Natural killer cell treated with Interleukin-12 subunit alpha and Interleukin-12 subunit beta and Interleukin-15 and Interleukin-18, amount 100 ng/mL, for 72 hours (primary cell): ENCODE measurements around the gene SH3D19. TPM values are rescaled to one million over a fixed set of nuclear protein-coding genes. Genes with fewer than 3 reads are reported as not detected.

ENCODE experiments used
- ATAC-seq, 2 donors: fragments of 150-1000 bp; cut with Tn5 transposase in 1 of 2; sonication (Bioruptor Pico), chemical (Tn5 transposase) in 1 of 2; 2 replicates each; pipeline ENCODE4 v1.10.0; 2021
- DNase-seq: peaks from one replicate; pipeline ENCODE4 v3.0.0; 2022; ENCODE audit warnings: low spot score
- H3K27ac Mint-ChIP-seq, 2 donors: 1 replicate in 1 of 2; 2 replicates in 1 of 2; pipeline ENCODE4 v1.8.0; 2022; ENCODE audit warnings: mixed read lengths in 2 of 2, mild to moderate bottlenecking in 1 of 2, moderate library complexity in 1 of 2
- H3K27me3 Mint-ChIP-seq, 2 donors: 1 replicate in 1 of 2; 2 replicates in 1 of 2; pipeline ENCODE4 v1.8.0; 2022; ENCODE audit warnings: mixed read lengths in 2 of 2
- H3K36me3 Mint-ChIP-seq: one replicate; pipeline ENCODE4 v1.8.0; 2022; ENCODE audit warnings: mixed read lengths
- H3K4me1 Mint-ChIP-seq, 2 donors: 1 replicate in 1 of 2; 2 replicates in 1 of 2; pipeline ENCODE4 v1.8.0; 2022; ENCODE audit warnings: low read depth in 2 of 2, mixed read lengths in 2 of 2, mild to moderate bottlenecking in 1 of 2
- H3K4me3 Mint-ChIP-seq: one replicate; pipeline ENCODE4 v1.8.0; 2022; ENCODE audit warnings: mixed read lengths
- H3K9me3 Mint-ChIP-seq: 2 replicates; pipeline ENCODE4 v1.8.0; 2022; ENCODE audit warnings: mixed read lengths
- total RNA-seq, 2 donors: library from RNA; stranded (reverse); gene quantifications; one replicate each; pipeline ENCODE4 v1.2.3, GENCODE V29; 2022

Gene SH3D19
- total RNA-seq, 2 donors from 2014 or later = not detected

DNA sequence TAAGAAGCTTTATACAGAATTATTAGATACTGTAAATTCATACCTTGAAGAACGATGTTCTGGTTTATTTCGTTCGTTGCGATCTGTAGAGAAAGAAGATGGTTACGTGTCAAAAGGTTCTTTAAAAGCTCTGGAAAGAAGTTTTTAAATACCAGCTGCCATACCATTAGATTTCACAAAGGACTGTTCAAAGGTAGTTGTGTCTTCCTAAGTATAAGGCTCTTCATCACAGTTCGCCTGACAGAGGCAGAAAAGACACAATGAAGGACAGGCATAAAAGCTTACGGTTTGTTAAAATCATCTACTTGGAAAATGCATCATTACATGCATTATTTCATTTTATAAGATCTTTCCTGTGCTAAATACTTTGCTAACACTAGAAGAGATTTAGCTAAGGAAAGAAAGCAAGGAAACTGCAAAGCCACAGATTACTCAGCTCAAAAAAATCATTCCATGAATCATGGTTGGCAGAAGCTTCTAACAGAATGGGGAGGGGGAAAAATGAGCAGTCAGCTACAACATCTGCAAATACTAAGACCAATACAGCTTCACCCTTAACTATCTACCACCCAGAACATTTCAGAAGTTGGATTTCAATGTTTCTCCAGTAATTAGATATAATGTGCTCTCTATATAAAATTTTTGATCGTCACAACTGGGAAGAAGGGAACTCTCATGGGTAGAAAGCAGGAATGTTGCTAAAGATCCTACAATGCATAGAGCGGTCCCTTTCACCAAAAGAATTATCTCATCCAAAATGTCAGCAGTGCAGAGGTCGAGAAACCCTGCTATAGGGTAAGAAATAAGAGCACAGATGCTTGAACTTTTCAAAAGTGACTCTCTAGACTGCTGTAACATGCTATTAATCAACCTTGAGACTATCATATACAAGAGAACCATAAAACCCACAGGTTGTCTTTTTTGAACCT is 99.1 kb downstream of the SH3D19 start:
- H3K27me3 Mint-ChIP-seq = peaks cover 10 to 20% of the 10 kb centered on the region in 2 donors

DNA sequence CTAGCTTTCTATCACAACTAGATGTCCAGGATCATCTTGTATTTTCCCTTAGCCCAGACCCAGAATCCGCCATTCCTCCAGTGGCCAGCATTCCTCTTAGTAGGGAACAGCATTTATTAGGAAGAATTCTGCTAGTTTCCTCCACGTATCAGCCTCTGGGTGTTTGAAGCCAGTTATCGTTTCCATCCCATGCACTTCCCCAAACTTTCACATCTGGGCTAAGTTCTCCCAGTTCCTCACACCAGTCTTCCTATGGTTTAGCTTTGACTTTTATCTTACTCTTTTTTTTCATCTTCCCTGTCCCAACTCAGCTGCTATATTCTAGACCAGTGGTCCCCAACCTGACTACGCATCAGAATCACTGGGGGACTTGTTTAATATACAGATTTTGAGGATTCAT is 101.9 kb downstream of the SH3D19 start:
- Mint-ChIP-seq H3K27me3 (peaks cover 7 to 25% of the 10 kb centered on the region in 2 donors), H3K27ac (no peak overlapping the region), H3K36me3 (no peaks in the 10 kb centered on the region), H3K4me3 (no peak overlapping the region), H3K9me3 (no peaks in the 10 kb centered on the region), H3K4me1 (no peaks in the 10 kb centered on the region)
- DNase-seq (no peak), ATAC-seq (no peak)

More for the DNA sequence above, 99.1 kb downstream of the SH3D19 start:
- H3K27ac Mint-ChIP-seq = no peak overlapping the region
- H3K4me1 Mint-ChIP-seq = no peaks in the 10 kb centered on the region
- ATAC-seq (no peak), DNase-seq (no peak)
- no peaks in the 10 kb centered on the region for H3K36me3 Mint-ChIP-seq
- H3K9me3 Mint-ChIP-seq = no peaks in the 10 kb centered on the region
- no peak overlapping the region for H3K4me3 Mint-ChIP-seq

DNA sequence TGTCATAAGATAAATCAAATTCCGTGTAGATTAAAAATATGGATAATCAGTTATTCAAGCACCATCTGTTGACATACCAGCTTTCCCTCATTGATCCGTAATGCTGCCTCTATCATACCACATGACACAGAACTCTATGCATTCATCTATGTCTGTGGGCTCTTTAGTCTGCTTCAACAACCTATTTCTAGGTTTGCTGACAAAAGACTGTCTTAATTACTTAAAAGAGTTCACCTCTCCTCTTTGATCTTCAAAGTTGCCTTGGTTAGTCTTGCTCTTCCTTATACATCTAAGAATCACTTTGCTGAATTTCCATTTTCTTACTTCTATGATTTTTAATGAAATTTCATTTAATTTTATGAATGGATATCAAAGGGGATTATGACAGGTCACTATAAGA is 105.5 kb downstream of the SH3D19 start:
- ATAC-seq = no peak
- H3K9me3 Mint-ChIP-seq = no peaks in the 10 kb centered on the region
- DNase-seq = no peak
- no peaks in the 10 kb centered on the region for H3K4me1 Mint-ChIP-seq
- no peak overlapping the region for H3K27ac Mint-ChIP-seq
- no peak overlapping the region for H3K4me3 Mint-ChIP-seq
- H3K27me3 Mint-ChIP-seq = peaks cover 7 to 25% of the 10 kb centered on the region in 2 donors
- no peaks in the 10 kb centered on the region for H3K36me3 Mint-ChIP-seq

DNA sequence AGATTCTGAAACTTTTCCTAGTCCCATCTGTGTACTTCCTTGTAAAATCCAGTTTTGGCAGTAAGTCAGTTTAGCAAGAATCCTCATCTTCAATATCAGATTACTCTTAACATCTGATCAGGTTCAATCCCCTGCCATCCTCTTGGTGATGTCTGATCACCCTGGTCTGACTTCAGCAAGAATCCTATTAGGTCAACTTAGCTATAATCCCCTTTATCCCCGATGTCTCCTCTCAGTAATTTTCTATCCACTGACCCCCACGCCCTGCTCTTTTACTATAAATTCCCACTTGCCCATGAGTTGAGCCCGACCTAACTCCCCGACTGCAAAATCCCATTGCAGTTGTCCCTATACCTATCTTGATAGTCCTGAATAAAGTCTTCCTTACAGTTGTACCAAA is 106.3 kb downstream of the SH3D19 start:
- no peaks in the 10 kb centered on the region for H3K9me3 Mint-ChIP-seq
- H3K4me1 Mint-ChIP-seq = no peaks in the 10 kb centered on the region
- ATAC-seq (no peak), DNase-seq (no peak)
- H3K27me3 Mint-ChIP-seq = peaks cover 7 to 25% of the 10 kb centered on the region in 2 donors
- H3K27ac Mint-ChIP-seq = no peak overlapping the region
- H3K4me3 Mint-ChIP-seq = no peak overlapping the region
- H3K36me3 Mint-ChIP-seq = no peaks in the 10 kb centered on the region

DNA sequence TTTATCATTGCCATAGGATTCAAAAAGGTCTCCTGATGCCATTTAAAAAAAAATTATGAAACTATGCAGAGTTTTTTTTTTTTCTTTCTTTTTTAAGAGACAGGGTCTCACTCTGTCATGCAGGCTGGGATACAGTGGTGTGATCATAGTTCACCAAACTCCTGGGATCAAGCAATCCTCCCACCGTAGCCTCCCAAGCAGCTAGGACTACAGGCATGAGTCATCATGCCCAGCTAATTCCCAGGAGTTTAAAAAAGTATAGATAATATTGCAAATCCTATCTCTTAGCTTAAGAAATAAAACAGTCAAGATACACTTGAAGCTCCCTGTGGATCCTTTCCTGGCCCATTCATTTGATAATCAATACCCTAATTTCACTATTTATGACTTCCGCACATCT is 107.1 kb downstream of the SH3D19 start:
- DNase-seq (no peak), ATAC-seq (no peak)
- Mint-ChIP-seq H3K27ac (no peak overlapping the region), H3K4me3 (no peak overlapping the region), H3K9me3 (no peaks in the 10 kb centered on the region), H3K4me1 (no peaks in the 10 kb centered on the region), H3K27me3 (peaks cover 7 to 18% of the 10 kb centered on the region in 2 donors), H3K36me3 (no peaks in the 10 kb centered on the region)

DNA sequence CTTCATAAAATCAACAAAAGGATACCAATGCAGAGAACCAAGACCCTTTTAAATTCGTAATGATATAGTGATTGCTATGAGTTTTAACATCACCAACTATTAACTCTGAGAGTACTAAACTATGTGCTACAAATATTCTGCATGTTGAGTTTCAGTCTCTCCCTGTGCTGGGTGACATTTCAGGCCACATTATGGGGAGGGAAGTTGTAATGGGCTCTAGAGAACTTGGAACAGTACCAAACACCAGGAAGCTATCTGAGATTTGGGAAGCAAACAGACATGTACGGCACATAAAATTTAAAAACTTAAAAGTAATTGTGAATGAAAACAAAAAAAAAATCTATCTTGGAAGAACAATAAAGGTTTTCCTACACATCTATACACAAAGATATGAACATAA is 108.1 kb downstream of the SH3D19 start:
- Mint-ChIP-seq H3K36me3 (no peaks in the 10 kb centered on the region), H3K9me3 (no peaks in the 10 kb centered on the region), H3K4me3 (no peak overlapping the region), H3K4me1 (no peaks in the 10 kb centered on the region), H3K27ac (no peak overlapping the region), H3K27me3 (peaks cover 3 to 21% of the 10 kb centered on the region in 2 donors)
- ATAC-seq = no peak
- no peak for DNase-seq

DNA sequence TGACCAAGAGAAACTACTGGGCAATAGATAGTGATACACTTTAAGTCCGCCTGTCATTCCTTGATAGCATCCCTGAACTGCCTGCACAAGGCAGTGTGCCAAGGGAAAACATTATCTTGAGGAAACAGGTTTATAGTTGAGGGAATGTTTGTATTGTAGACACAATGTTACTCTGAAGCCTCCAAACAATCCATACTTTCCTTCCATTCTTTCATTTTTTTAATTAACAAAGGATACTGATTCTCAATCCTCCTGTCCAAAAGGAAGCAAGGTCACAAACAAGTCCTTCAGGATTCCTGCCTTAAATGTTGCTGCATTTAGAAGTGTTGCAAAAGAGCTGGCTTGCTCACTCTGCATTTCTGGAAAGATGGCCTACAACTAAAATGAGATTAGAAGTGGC is 110.1 kb downstream of the SH3D19 start:
- no peaks in the 10 kb centered on the region for H3K4me1 Mint-ChIP-seq
- no peak overlapping the region for H3K4me3 Mint-ChIP-seq
- no peak overlapping the region for H3K27ac Mint-ChIP-seq
- H3K9me3 Mint-ChIP-seq = no peaks in the 10 kb centered on the region
- ATAC-seq (no peak), DNase-seq (no peak)
- H3K27me3 Mint-ChIP-seq = peaks cover 3 to 21% of the 10 kb centered on the region in 2 donors
- no peaks in the 10 kb centered on the region for H3K36me3 Mint-ChIP-seq

DNA sequence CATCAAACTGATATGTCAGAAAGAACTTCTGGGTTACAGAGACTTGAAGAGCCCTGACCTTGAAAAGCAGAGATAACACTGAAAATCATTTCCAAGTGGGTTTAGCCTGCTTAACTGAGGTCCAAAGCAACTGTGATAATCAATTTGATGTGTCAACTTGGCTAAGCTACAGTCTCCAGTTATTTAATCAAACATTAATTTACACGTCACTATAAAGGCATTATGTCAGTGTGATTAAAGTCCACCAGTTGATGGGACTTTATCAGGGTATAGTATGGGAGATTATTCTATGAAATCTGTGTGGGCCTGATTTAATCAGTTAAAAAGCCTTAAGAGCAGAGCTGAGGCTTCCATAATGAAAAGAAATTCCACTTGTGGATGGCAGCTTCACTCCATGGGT is 117.5 kb downstream of the SH3D19 start:
- no peak for DNase-seq
- Mint-ChIP-seq H3K27ac (no peak overlapping the region), H3K27me3 (peaks cover 0 to 6% of the 10 kb centered on the region in 2 donors), H3K4me1 (no peaks in the 10 kb centered on the region), H3K9me3 (no peaks in the 10 kb centered on the region), H3K36me3 (no peaks in the 10 kb centered on the region), H3K4me3 (no peak overlapping the region)
- ATAC-seq = no peak

DNA sequence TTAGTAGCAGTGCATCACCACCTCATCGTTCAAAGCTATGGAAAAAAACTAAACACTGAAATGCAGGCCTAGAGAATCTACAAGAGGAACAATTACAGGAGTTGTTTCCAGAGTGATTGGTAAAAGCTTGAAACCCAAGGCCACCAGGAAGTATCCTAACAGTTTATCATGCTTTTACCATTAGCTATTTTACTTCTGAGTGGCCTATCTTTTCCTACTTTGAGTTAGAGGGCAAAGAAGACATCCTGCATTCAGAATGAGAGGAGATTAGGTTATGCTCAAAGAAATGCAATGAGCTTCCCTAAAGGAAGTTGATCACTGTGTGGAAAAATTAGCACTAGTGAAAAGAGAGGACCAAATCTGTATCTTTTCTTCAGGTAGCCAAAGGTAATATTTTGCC is 118.2 kb downstream of the SH3D19 start:
- no peak for DNase-seq
- Mint-ChIP-seq H3K36me3 (no peaks in the 10 kb centered on the region), H3K27me3 (no peaks in the 10 kb centered on the region), H3K27ac (no peak overlapping the region), H3K4me1 (no peaks in the 10 kb centered on the region), H3K9me3 (no peaks in the 10 kb centered on the region), H3K4me3 (no peak overlapping the region)
- no peak for ATAC-seq

DNA sequence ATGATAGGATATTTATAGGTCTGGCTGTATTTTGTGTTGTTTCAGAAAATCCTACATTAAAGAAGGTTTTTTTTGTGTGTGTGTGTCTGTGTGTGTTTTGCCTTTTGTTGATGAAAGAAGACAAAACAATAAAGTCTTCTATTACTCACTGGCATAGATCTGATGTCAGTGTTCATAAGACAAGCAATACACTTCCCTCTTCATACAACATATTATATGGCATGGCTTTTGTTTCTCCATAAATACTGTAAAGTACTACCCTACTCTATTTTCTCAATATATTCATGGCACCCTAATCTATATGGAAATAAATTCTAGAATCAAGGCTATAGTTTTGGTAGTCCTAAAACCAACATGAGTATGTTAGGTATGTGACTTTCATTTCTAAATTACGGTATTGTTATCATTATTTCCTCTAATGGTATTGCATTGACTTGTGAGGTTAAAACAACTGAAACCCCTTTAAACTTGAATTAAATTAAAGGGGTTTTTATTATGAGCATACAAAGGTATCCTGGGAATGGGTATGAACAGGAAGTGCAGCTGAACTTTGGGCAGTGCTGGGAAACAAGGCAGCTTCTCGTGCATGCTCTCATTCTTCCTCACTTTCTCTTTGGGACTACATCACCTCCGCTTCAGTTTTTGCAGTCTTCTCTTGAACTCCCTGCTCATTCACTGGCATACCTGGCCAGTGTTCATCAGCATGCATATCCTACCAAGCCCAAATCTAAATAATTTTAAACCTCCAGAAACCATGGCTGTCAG is 119.0 kb downstream of the SH3D19 start:
- Mint-ChIP-seq H3K27ac (no peak overlapping the region), H3K9me3 (no peaks in the 10 kb centered on the region), H3K4me3 (no peak overlapping the region), H3K36me3 (no peaks in the 10 kb centered on the region), H3K4me1 (no peaks in the 10 kb centered on the region), H3K27me3 (no peaks in the 10 kb centered on the region)
- DNase-seq (no peak), ATAC-seq (no peak)

DNA sequence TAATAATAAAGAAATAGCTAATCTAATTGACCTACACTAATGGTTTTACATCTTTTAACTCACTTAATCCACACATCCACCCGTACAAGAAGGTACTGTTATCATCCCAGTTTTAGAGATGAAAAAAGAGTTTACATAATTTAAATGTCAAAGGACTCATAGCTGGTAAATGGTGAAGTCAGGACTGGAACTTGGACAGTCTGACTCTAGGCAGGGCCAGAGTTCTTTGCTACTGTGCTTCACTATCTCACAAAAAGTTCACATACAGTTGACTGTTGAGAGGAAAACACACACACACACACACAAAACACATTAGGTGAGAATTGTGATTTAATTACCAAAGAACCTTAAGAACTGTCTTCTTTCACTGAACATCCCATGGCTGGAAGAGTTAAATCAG is 119.7 kb downstream of the SH3D19 start:
- no peak overlapping the region for H3K4me3 Mint-ChIP-seq
- H3K36me3 Mint-ChIP-seq = no peaks in the 10 kb centered on the region
- no peaks in the 10 kb centered on the region for H3K27me3 Mint-ChIP-seq
- DNase-seq = no peak
- no peaks in the 10 kb centered on the region for H3K9me3 Mint-ChIP-seq
- H3K4me1 Mint-ChIP-seq = no peaks in the 10 kb centered on the region
- H3K27ac Mint-ChIP-seq = no peak overlapping the region
- ATAC-seq = no peak

DNA sequence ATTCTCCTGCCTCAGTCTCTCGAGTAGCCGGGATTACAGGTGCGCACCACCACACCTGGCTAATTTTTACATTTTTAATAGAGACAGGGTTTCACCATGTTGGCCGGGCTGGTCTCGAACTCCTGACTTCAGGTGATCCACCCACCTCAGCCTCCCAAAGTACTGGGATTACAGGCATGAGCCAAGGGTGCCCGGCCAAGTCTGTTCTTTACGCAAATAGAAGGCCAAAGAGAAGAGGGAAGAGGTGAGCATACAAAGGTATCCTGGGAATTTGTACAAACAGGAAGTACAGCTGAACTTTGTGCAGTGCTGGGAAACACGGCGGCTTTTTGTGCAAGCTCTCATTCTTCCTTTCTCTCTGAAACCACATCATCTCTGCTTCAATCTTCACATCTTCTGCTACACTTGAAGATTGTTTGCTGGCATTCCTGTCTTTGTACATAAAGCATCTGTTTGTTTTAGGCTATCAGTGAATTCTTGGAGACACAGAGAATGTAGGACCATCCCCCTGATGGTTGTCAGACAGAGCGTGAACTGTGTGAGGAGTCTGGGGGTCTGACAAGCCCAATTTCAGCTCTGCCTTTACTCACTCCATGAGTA is 120.4 kb downstream of the SH3D19 start:
- H3K4me1 Mint-ChIP-seq = no peaks in the 10 kb centered on the region
- DNase-seq (no peak), ATAC-seq (no peak)
- no peak overlapping the region for H3K4me3 Mint-ChIP-seq
- no peaks in the 10 kb centered on the region for H3K36me3 Mint-ChIP-seq
- H3K27me3 Mint-ChIP-seq = no peaks in the 10 kb centered on the region
- H3K9me3 Mint-ChIP-seq = no peaks in the 10 kb centered on the region
- no peak overlapping the region for H3K27ac Mint-ChIP-seq

DNA sequence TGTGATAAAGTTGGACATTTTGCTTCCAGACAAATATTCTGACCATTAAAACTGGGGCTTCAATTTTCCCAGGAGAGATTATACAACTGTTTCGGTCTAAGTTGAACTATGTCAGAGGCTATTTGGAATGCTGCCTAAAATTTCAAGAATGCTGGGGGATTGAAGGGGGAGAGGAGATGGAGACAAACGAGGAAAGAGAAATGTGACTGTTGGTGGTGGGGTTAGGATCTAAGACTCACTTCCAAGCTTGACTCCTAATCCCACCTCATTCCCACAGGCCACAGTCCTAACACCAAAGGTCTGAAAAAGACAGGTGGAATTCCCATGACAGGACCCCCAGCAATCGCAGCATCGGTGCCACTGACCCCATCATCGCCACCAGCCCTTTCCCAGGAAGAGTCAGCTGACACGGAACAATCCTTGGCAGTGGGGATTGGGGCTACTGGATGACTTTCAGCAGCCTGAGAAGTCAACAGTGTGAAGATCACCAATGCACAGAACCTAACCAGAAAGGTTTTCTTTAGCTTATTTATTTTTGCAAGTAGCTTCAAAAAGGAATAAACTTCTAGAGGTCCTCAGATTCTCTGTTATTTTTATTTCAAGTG is 122.5 kb downstream of the SH3D19 start:
- Mint-ChIP-seq H3K4me1 (no peaks in the 10 kb centered on the region), H3K27me3 (no peaks in the 10 kb centered on the region)
- no peak for ATAC-seq

More for the DNA sequence above, 122.5 kb downstream of the SH3D19 start:
- Mint-ChIP-seq H3K36me3 (no peaks in the 10 kb centered on the region), H3K9me3 (no peaks in the 10 kb centered on the region), H3K4me3 (no peak overlapping the region), H3K27ac (no peak overlapping the region)
- no peak for DNase-seq
